Caco-2 (cell line): ENCODE results near the gene EPHB1. TPM values are rescaled to one million over a fixed set of nuclear protein-coding genes. Genes with fewer than 3 reads are reported as not detected.
"Not testable (repeated sequence)": the region's sequence is repeated elsewhere in the genome, so short reads cannot be mapped to it uniquely, and the experiment has no call there.

Experiments used
- BruUV-seq: library from RNA; stranded (reverse); fragments of 400-500 nt; replicated peaks from 2 replicates; lab custom pipeline; 2021; lab: Mats Ljungman, UMichigan
- CTCF ChIA-PET: fragments of 300-600 bp; sonication (Branson Sonifier 250); formaldehyde crosslinking; loops from one replicate; lab custom pipeline; 2022; ENCODE audit warnings: antibody characterized with exemption; lab: Charles Lee
- POLR2A ChIA-PET: fragments of 300-600 bp; sonication (Branson Sonifier 250); formaldehyde crosslinking; loops from one replicate; lab custom pipeline; 2022; ENCODE audit warnings: antibody characterized with exemption; lab: Charles Lee
- DNase-seq, 2 experiments: peaks; one replicate each; pipeline versions ENCODE4 v3.0.0 to v3.0.0-alpha.2; 2020 to 2022
- H3K27me3 ChIP-seq: replicated peaks from 2 replicates; pipeline ENCODE4 v1.6.0; 2011; ENCODE audit warnings: low read length; ENCODE audit not compliant: control insufficient read depth, insufficient read depth
- H3K36me3 ChIP-seq: 2 replicates; pipeline ENCODE4 v1.5.1; 2011; ENCODE audit warnings: low read length; ENCODE audit not compliant: control insufficient read depth, insufficient read depth
- H3K4me1 ChIP-seq: fragments of 250-450 bp; sonication (Bioruptor Pico); 2 replicates; pipeline ENCODE4 v1.5.1; 2020; ENCODE audit warnings: mild to moderate bottlenecking
- H3K4me3 ChIP-seq: 2 replicates; pipeline ENCODE4 v1.5.1; 2011; ENCODE audit warnings: low read depth, mild to moderate bottlenecking, control low read depth, low read length
- H3K9me3 ChIP-seq: fragments of 250-450 bp; sonication (Bioruptor Pico); 2 replicates; pipeline ENCODE4 v1.5.1; 2020; ENCODE audit warnings: mild to moderate bottlenecking, moderate library complexity
- H3K27ac Mint-ChIP-seq: one replicate; pipeline ENCODE4 v1.8.0; 2022; ENCODE audit warnings: mixed read lengths; ENCODE audit not compliant: unreplicated experiment
- H3K27me3 Mint-ChIP-seq: one replicate; pipeline ENCODE4 v1.8.0; 2022; ENCODE audit warnings: mixed read lengths; ENCODE audit not compliant: insufficient read depth, unreplicated experiment
- H3K36me3 Mint-ChIP-seq: one replicate; pipeline ENCODE4 v1.8.0; 2022; ENCODE audit warnings: mild to moderate bottlenecking, mixed read lengths; ENCODE audit not compliant: insufficient read depth, unreplicated experiment
- H3K4me1 Mint-ChIP-seq: one replicate; pipeline ENCODE4 v1.8.0; 2022; ENCODE audit warnings: low read depth, mixed read lengths; ENCODE audit not compliant: unreplicated experiment
- H3K4me3 Mint-ChIP-seq: one replicate; pipeline ENCODE4 v1.8.0; 2022; ENCODE audit warnings: mild to moderate bottlenecking, moderate library complexity, mixed read lengths; ENCODE audit not compliant: unreplicated experiment
- H3K9me3 Mint-ChIP-seq: one replicate; pipeline ENCODE4 v1.8.0; 2022; ENCODE audit warnings: mixed read lengths; ENCODE audit not compliant: unreplicated experiment
- CTCF ChIP-seq, 2 experiments: fragments of 200-600 bp in 1 of 2; IDR thresholded peaks; 1 replicate in 1 of 2; 2 replicates in 1 of 2; pipeline versions ENCODE4 v1.5.1 to v1.8.0; 2011 to 2022; ENCODE audit warnings: antibody characterized with exemption in 1 of 2, control low read depth in 1 of 2, inconsistent platforms in 1 of 2, low read depth in 1 of 2, low read length in 1 of 2, mild to moderate bottlenecking in 1 of 2, moderate library complexity in 1 of 2; ENCODE audit not compliant: insufficient read depth in 1 of 2, severe bottlenecking in 1 of 2, unreplicated experiment in 1 of 2
- intact Hi-C: fragments of 100-400 bp; cut with micrococcal nuclease; formaldehyde crosslinking; loops from one replicate; pipeline ENCODE4 v1.10.0; 2022; ENCODE audit not compliant: unreplicated experiment
- total RNA-seq: library from RNA; stranded (reverse); gene quantifications from 2 replicates; pipeline ENCODE4 v1.2.3, GENCODE V29; 2022

The EPHB1 gene
- total RNA-seq, 1 experiment from 2014 or later, result 2.3 TPM

GRCh38 chr3:135018149-135018923 is 223.3 kb downstream of the EPHB1 start:
- DNase-seq, result no peak

GRCh38 chr3:135020181-135020580 is 225.1 kb downstream of the EPHB1 start:
- H3K27me3 ChIP-seq, result no peaks in the 10 kb centered on the region
- no peaks in the 10 kb centered on the region for H3K4me1 ChIP-seq
- H3K9me3 Mint-ChIP-seq, result no peaks in the 10 kb centered on the region
- intact Hi-C loops, result no loop called here
- no TSS peak for BruUV-seq
- no peaks in the 10 kb centered on the region for H3K36me3 Mint-ChIP-seq
- H3K4me3 ChIP-seq, result no peak overlapping the region
- no peaks in the 10 kb centered on the region for H3K36me3 ChIP-seq
- peaks cover 16% of the 10 kb centered on the region for H3K27me3 Mint-ChIP-seq
- DNase-seq, result no peak
- ChIA-PET CTCF (no interaction called here), POLR2A (no interaction called here)
- TF ChIP-seq CTCF (IDR thresholded peaks at IDR 0.05; ENCODE audit: insufficient read depth in 1 of 2, low read depth in 1 of 2, low read length in 1 of 2, severe bottlenecking in 1 of 2, unreplicated experiment in 1 of 2), result no peak
- no peak overlapping the region for H3K4me3 Mint-ChIP-seq
- H3K27ac Mint-ChIP-seq, result no peak overlapping the region
- H3K4me1 Mint-ChIP-seq, result no peaks in the 10 kb centered on the region
- H3K9me3 ChIP-seq, result no peaks in the 10 kb centered on the region

More at GRCh38 chr3:135018149-135018923, 223.3 kb downstream of the EPHB1 start:
- Histone ChIP-seq H3K9me3 (no peaks in the 10 kb centered on the region), H3K4me3 (no peak overlapping the region), H3K27me3 (no peaks in the 10 kb centered on the region), H3K4me1 (no peaks in the 10 kb centered on the region), H3K36me3 (no peaks in the 10 kb centered on the region)
- H3K27me3 Mint-ChIP-seq, result peaks cover 13% of the 10 kb centered on the region
- no peak overlapping the region for H3K4me3 Mint-ChIP-seq
- H3K36me3 Mint-ChIP-seq, result no peaks in the 10 kb centered on the region
- no peak overlapping the region for H3K27ac Mint-ChIP-seq
- TF ChIP-seq CTCF (IDR thresholded peaks at IDR 0.05; ENCODE audit: insufficient read depth in 1 of 2, low read depth in 1 of 2, low read length in 1 of 2, severe bottlenecking in 1 of 2, unreplicated experiment in 1 of 2), result no peak
- no peaks in the 10 kb centered on the region for H3K9me3 Mint-ChIP-seq
- intact Hi-C loops, result no loop called here
- H3K4me1 Mint-ChIP-seq, result no peaks in the 10 kb centered on the region
- ChIA-PET CTCF (no interaction called here), POLR2A (no interaction called here)
- no TSS peak for BruUV-seq

GRCh38 chr3:135023996-135024658 is 229.1 kb downstream of the EPHB1 start:
- Mint-ChIP-seq H3K9me3 (no peaks in the 10 kb centered on the region), H3K4me3 (no peak overlapping the region), H3K36me3 (no peaks in the 10 kb centered on the region), H3K27me3 (peaks cover 11% of the 10 kb centered on the region), H3K4me1 (no peaks in the 10 kb centered on the region), H3K27ac (no peak overlapping the region)
- Histone ChIP-seq H3K9me3 (no peaks in the 10 kb centered on the region), H3K4me1 (no peaks in the 10 kb centered on the region), H3K36me3 (no peaks in the 10 kb centered on the region), H3K4me3 (no peak overlapping the region), H3K27me3 (no peaks in the 10 kb centered on the region)
- TF ChIP-seq CTCF (IDR thresholded peaks at IDR 0.05; ENCODE audit: insufficient read depth in 1 of 2, low read depth in 1 of 2, low read length in 1 of 2, severe bottlenecking in 1 of 2, unreplicated experiment in 1 of 2), result no peak
- intact Hi-C loops, result no loop called here
- ChIA-PET CTCF (no interaction called here), POLR2A (no interaction called here)
- no peak for DNase-seq
- BruUV-seq, result no TSS peak

GRCh38 chr3:135030768-135031615 is 235.9 kb downstream of the EPHB1 start:
- H3K27me3 Mint-ChIP-seq, H3K4me1 Mint-ChIP-seq, H3K4me1 ChIP-seq, H3K27ac Mint-ChIP-seq, H3K4me3 ChIP-seq, H3K9me3 Mint-ChIP-seq, H3K9me3 ChIP-seq, BruUV-seq, H3K36me3 ChIP-seq, H3K36me3 Mint-ChIP-seq, intact Hi-C loops, H3K4me3 Mint-ChIP-seq, CTCF ChIA-PET, DNase-seq, H3K27me3 ChIP-seq, POLR2A ChIA-PET: not testable (repeated sequence)
